ENCODE results near the gene NOL4L. TPM values are rescaled to one million over a fixed set of nuclear protein-coding genes. Genes with fewer than 3 reads are reported as not detected.

NOL4L gene
- total and polyA plus RNA-seq, 2 experiments from 2014 or later, result 38.8 to 39.2 TPM

DNA sequence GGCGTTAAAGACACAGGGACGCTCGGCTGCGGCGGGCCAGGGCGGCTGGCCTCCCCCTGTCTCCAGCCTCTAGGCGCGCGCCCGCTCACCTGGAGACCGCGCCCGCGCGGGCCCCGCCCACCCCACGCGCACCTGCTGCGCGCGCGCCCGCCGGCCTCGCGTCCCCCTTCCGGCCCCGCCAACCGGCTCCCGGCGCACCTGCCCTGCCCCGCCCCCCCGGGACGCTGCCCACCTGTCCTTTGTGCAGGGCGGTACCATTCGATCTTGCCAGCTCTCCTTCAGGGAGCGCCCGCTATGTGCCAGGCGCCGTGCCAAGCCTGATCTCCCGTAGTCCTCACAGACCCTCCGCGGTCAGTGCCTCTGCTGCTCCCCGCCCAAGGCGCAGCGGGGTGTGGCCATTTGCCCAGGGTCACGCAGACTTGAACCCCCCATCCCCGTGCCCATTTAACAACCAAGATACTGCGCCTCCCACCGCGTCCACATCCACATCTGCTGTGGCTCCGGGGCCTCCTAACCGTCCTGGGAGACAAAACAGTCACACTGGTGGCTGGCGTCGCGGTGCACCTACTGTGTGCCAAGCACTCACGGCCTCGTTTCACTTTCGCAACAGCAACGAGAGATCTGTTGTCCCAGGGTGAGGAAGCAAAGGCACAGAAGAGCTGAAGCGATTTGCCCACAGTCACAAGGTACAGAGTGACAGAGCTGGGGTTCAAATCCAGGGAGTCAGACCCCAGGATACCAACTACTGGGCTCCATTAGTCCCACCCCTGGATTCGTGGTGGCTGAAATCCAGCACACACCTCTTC lies 48.1 kb downstream of the NOL4L start (continued):
- TF ChIP-seq ZNF462 (CRISPR knock-in tag; IDR thresholded peaks at IDR 0.05), result no peak

- Mint-ChIP-seq H3K9me3 (no peaks in the 10 kb centered on the region), H3K4me1 (peaks cover 38% of the 10 kb centered on the region), H3K27me3 (ENCODE audit: insufficient read depth, low read depth, poor library complexity) (peaks cover 24% of the 10 kb centered on the region), H3K36me3 (ENCODE audit: low read depth) (no peaks in the 10 kb centered on the region; the same call in 2 of the 3 replicates), H3K4me3 (peak overlapping the region; percentile 59), H3K27ac (no peak overlapping the region)
- Histone ChIP-seq H3K27me3 (ENCODE audit: insufficient read depth) (peaks cover 37% of the 10 kb centered on the region), H4K20me1 (replicated peaks; ENCODE audit: insufficient read depth) (peaks cover 20% of the 10 kb centered on the region), H3K4me2 (peak overlapping the region; percentile 99), H3F3A (replicated peaks; ENCODE audit: low read depth) (peaks cover 41% of the 10 kb centered on the region), H2AFZ (peak overlapping the region; percentile 91), H3K27ac (ENCODE audit: low read depth) (no peak overlapping the region), H3K9me2 (ENCODE audit: insufficient read depth) (no peaks in the 10 kb centered on the region), H3K36me3 (ENCODE audit: insufficient read depth) (no peaks in the 10 kb centered on the region), H3K4me3 (peak overlapping the region; percentile 81), H3K4me1 (ENCODE audit: insufficient read depth) (peaks cover 44% of the 10 kb centered on the region), H3K79me2 (replicated peaks; ENCODE audit: insufficient read depth) (no peaks in the 10 kb centered on the region)
- TF ChIP-seq ZNF331 (CRISPR knock-in tag; IDR thresholded peaks at IDR 0.05; ENCODE audit: low read depth) (no peak), CTCF (conservative IDR thresholded peaks at IDR 0.05; ENCODE audit: low read depth in 2 of 2) (0 out of 4 replicates have a peak, but pooled peaks of 1 of the 2 experiments have one; percentile 16)
- ATAC-seq (peak; percentile 45), DNase-seq (ENCODE audit: low spot score) (peak; percentile 97)
These were observed 48.9 kb downstream of the NOL4L start for GRCh38 chr20:32535953-32536823.

Data from GM23338 (cell line).